CD14-positive monocyte (primary cell): ENCODE measurements around the gene BUB1. TPM values are rescaled to one million over a fixed set of nuclear protein-coding genes. Genes with fewer than 3 reads are reported as not detected.

ENCODE experiments used
- DNase-seq, 3 donors: peaks; one replicate each; pipeline ENCODE4 v3.0.0-alpha.2; 2011 to 2022
- H2AFZ ChIP-seq: 2 replicates; pipeline ENCODE4 v1.6.0; 2012; ENCODE audit warnings: mild to moderate bottlenecking, low read depth, low read length, inconsistent platforms; ENCODE audit not compliant: insufficient read depth, poor library complexity, severe bottlenecking
- H3K27ac ChIP-seq, 2 donors: 1 replicate in 1 of 2; 2 replicates in 1 of 2; pipeline ENCODE4 v1.5.1; 2012 to 2013; ENCODE audit warnings: low read length in 2 of 2, control low read depth in 1 of 2, inconsistent platforms in 1 of 2, low read depth in 1 of 2, mild to moderate bottlenecking in 1 of 2
- H3K27me3 ChIP-seq, 2 donors: one replicate each; pipeline versions ENCODE4 v1.6.0 to v1.6.1; 2011 to 2013; ENCODE audit warnings: low read length in 2 of 2; ENCODE audit not compliant: control insufficient read depth in 2 of 2, insufficient read depth in 2 of 2
- H3K36me3 ChIP-seq, 2 donors: replicated peaks in 1 of 2; 1 replicate in 1 of 2; 2 replicates in 1 of 2; pipeline versions ENCODE4 v1.5.1 to v1.6.1; 2012 to 2013; ENCODE audit warnings: low read length in 2 of 2, control low read depth in 1 of 2, inconsistent platforms in 1 of 2, mild to moderate bottlenecking in 1 of 2; ENCODE audit not compliant: insufficient read depth in 2 of 2, control insufficient read depth in 1 of 2
- H3K4me1 ChIP-seq, 2 donors: 1 replicate in 1 of 2; 2 replicates in 1 of 2; pipeline versions ENCODE4 v1.5.1 to v1.6.1; 2012 to 2013; ENCODE audit warnings: low read length in 2 of 2, control low read depth in 1 of 2, inconsistent platforms in 1 of 2, mild to moderate bottlenecking in 1 of 2, moderate library complexity in 1 of 2; ENCODE audit not compliant: insufficient read depth in 2 of 2, control insufficient read depth in 1 of 2
- H3K4me2 ChIP-seq: replicated peaks from 2 replicates; pipeline ENCODE3; 2012; ENCODE audit warnings: low read length, moderate library complexity, mild to moderate bottlenecking; ENCODE audit not compliant: poor library complexity, severe bottlenecking; ENCODE audit errors: extremely low read depth
- H3K4me3 ChIP-seq, 3 experiments: fragments of 200-600 bp in 1 of 3; sonication (generic) in 1 of 3; replicated peaks in 1 of 3; 1 replicate in 2 of 3; 2 replicates in 1 of 3; pipeline ENCODE4 v1.5.1; 2011 to 2013; ENCODE audit warnings: low read length in 3 of 3, mild to moderate bottlenecking in 3 of 3, control low read depth in 2 of 3, low read depth in 2 of 3, inconsistent platforms in 1 of 3, moderate library complexity in 1 of 3
- H3K79me2 ChIP-seq: 2 replicates; pipeline ENCODE4 v1.6.0; 2012; ENCODE audit warnings: mild to moderate bottlenecking, control low read depth, inconsistent platforms, low read length, moderate library complexity; ENCODE audit not compliant: insufficient read depth
- H3K9ac ChIP-seq: 2 replicates; pipeline ENCODE4 v1.6.0; 2017; ENCODE audit warnings: low read length, mild to moderate bottlenecking; ENCODE audit not compliant: insufficient read depth, poor library complexity, severe bottlenecking
- H3K9me3 ChIP-seq, 2 donors: replicated peaks in 1 of 2; 1 replicate in 1 of 2; 2 replicates in 1 of 2; pipeline versions ENCODE4 v1.5.1 to v1.6.1; 2012 to 2013; ENCODE audit warnings: low read length in 2 of 2, control low read depth in 1 of 2; ENCODE audit not compliant: control insufficient read depth in 1 of 2, insufficient read depth in 1 of 2
- H4K20me1 ChIP-seq: 2 replicates; pipeline ENCODE4 v1.6.0; 2012; ENCODE audit warnings: mild to moderate bottlenecking, low read length, control low read depth, moderate library complexity; ENCODE audit not compliant: insufficient read depth
- H3K27ac Mint-ChIP-seq, 7 donors: one replicate each; pipeline ENCODE4 v1.8.0; 2020; ENCODE audit warnings: mild to moderate bottlenecking in 7 of 7, mixed read lengths in 7 of 7, moderate library complexity in 6 of 7, inconsistent platforms in 2 of 7
- H3K27me3 Mint-ChIP-seq, 3 donors: one replicate each; pipeline ENCODE4 v1.8.0; 2021 to 2022; ENCODE audit warnings: low read depth in 3 of 3, mild to moderate bottlenecking in 3 of 3, mixed read lengths in 3 of 3, moderate library complexity in 3 of 3, inconsistent platforms in 1 of 3
- H3K36me3 Mint-ChIP-seq, 2 donors: one replicate each; pipeline ENCODE4 v1.8.0; 2020; ENCODE audit warnings: mixed read lengths in 2 of 2, inconsistent platforms in 1 of 2, mild to moderate bottlenecking in 1 of 2
- H3K4me1 Mint-ChIP-seq: one replicate; pipeline ENCODE4 v1.8.0; 2020; ENCODE audit warnings: mild to moderate bottlenecking, mixed read lengths
- H3K4me3 Mint-ChIP-seq, 2 donors: one replicate each; pipeline ENCODE4 v1.8.0; 2020; ENCODE audit warnings: mild to moderate bottlenecking in 2 of 2, mixed read lengths in 2 of 2, moderate library complexity in 1 of 2
- H3K9me3 Mint-ChIP-seq, 7 donors: one replicate each; pipeline ENCODE4 v1.8.0; 2020 to 2022; ENCODE audit warnings: mixed read lengths in 7 of 7, mild to moderate bottlenecking in 6 of 7, moderate library complexity in 6 of 7, inconsistent platforms in 2 of 7
- CTCF ChIP-seq: fragments of 200-600 bp; IDR thresholded peaks from one replicate; pipeline ENCODE4 v1.8.0; 2022; ENCODE audit warnings: antibody characterized with exemption, mild to moderate bottlenecking
- WGBS: methylation state at CpG from one replicate; pipeline ENCODE4 v1.1.5; 2013; ENCODE audit warnings: missing lambda C conversion rate; ENCODE audit not compliant: insufficient coverage; 5-methylcytosine and 5-hydroxymethylcytosine counted together
- intact Hi-C, 2 donors: fragments of 100-400 bp; cut with micrococcal nuclease; formaldehyde crosslinking; loops; one replicate each; pipeline versions ENCODE4 v1.15.0 to v1.15.1; 2023
- polyA plus RNA-seq, 3 donors: library from polyadenylated mRNA; depleted of rRNA in 1 of 3; unstranded in 2 of 3; stranded (reverse) in 1 of 3; fragments of 300-500 nt in 2 of 3; fragments of >200 nt in 1 of 3; fragmentation: Illumina TruSeq in 2 of 3; gene quantifications; 1 replicate in 2 of 3; 2 replicates in 1 of 3; pipeline ENCODE4 v1.2.3, GENCODE V29; 2012 to 2021

Gene BUB1
- polyA plus RNA-seq, 3 donors, result 0.11 to 0.30 (median 0.24) TPM

- Histone ChIP-seq H4K20me1 (no peaks in the 10 kb centered on the region), H2AFZ (no peak overlapping the region), H3K4me3 (no peak overlapping the region), H3K36me3 (peaks cover 67 to 95% of the 10 kb centered on the region in 2 donors), H3K4me2 (no peak overlapping the region), H3K27me3 (no peaks in the 10 kb centered on the region), H3K4me1 (no peaks in the 10 kb centered on the region), H3K79me2 (peaks cover 27% of the 10 kb centered on the region), H3K9me3 (no peaks in the 10 kb centered on the region), H3K27ac (no peak overlapping the region), H3K9ac (no peak overlapping the region)
- no peaks in the 10 kb centered on the region for H3K27me3 Mint-ChIP-seq
- H3K4me1 Mint-ChIP-seq, result no peaks in the 10 kb centered on the region
- TF ChIP-seq CTCF, result no peak
- no peak overlapping the region for H3K4me3 Mint-ChIP-seq
- WGBS, result no CpG with 5 or more reads among the region's 2 CpGs
- intact Hi-C loops, result no loop called here
- DNase-seq, result no peak
- H3K36me3 Mint-ChIP-seq, result peaks cover 58 to 88% of the 10 kb centered on the region in 2 donors
- H3K27ac Mint-ChIP-seq, result no peak overlapping the region
- H3K9me3 Mint-ChIP-seq, result no peaks in the 10 kb centered on the region
Observed at GRCh38 chr2:110645616-110646015, 32.2 kb downstream of the BUB1 start.

DNA sequence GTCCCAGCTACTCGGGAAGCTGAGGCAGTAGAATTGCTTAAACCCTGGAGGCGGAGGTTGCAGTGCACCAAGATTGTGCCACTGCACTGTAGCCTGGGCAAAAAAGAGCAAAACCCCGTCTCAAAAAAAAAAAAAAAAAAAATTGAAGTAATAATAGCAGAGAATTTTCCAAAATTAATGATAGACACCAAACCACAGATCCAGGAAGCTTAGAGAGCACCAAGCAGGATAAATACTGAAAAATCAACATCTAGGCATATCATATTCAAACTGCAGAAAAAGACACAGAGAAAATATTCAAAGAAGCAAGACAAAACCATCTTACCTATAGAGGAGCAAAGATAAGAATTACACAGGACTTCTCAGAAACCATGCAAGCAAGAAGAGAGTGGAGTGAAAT is 33.5 kb downstream of the BUB1 start:
- Histone ChIP-seq H3K4me3 (no peak overlapping the region), H3K4me2 (no peak overlapping the region), H3K4me1 (no peaks in the 10 kb centered on the region), H3K27ac (no peak overlapping the region), H3K9me3 (no peaks in the 10 kb centered on the region), H3K27me3 (no peaks in the 10 kb centered on the region), H3K79me2 (peaks cover 27% of the 10 kb centered on the region), H3K9ac (no peak overlapping the region), H3K36me3 (peaks cover 69 to 96% of the 10 kb centered on the region in 2 donors), H2AFZ (no peak overlapping the region), H4K20me1 (no peaks in the 10 kb centered on the region)
- DNase-seq, result no peak
- Mint-ChIP-seq H3K4me3 (no peak overlapping the region), H3K4me1 (no peaks in the 10 kb centered on the region), H3K9me3 (no peaks in the 10 kb centered on the region), H3K27me3 (peaks cover 0 to under 1% (median 0%) of the 10 kb centered on the region in 3 donors), H3K27ac (no peak overlapping the region), H3K36me3 (peaks cover 62 to 94% of the 10 kb centered on the region in 2 donors)
- intact Hi-C loops, result no loop called here
- TF ChIP-seq CTCF, result no peak
- 100% methylated on average over 2 of the region's 3 CpGs for WGBS
